Transverse colon (tissue), 4 donors: ENCODE results near the gene CYB561.

Experiments used
- POLR2A ChIP-seq: fragments of 450-650 bp; IDR thresholded peaks from one replicate; pipeline ENCODE4 v1.6.1; 2016; ENCODE audit warnings: antibody characterized with exemption, mild to moderate bottlenecking, moderate library complexity
- POLR2AphosphoS5 ChIP-seq, 3 donors: sonication (generic); formaldehyde crosslinking; IDR thresholded peaks; one replicate each; pipeline ENCODE4 v1.6.1; 2016; ENCODE audit warnings: antibody characterized with exemption in 3 of 3
- TF ChIP-seq, protein P1 (sequence below), 5 experiments: fragments of 200-600 bp in 3 of 5; fragments of 450-650 bp in 2 of 5; sonication (generic) in 3 of 5; IDR thresholded peaks; 1 replicate in 2 of 5; 2 replicates in 3 of 5; pipeline ENCODE4 v1.5.1; 2016 to 2017; ENCODE audit warnings: antibody characterized with exemption in 5 of 5, inconsistent platforms in 3 of 5, mild to moderate bottlenecking in 2 of 5, moderate library complexity in 1 of 5

DNA sequence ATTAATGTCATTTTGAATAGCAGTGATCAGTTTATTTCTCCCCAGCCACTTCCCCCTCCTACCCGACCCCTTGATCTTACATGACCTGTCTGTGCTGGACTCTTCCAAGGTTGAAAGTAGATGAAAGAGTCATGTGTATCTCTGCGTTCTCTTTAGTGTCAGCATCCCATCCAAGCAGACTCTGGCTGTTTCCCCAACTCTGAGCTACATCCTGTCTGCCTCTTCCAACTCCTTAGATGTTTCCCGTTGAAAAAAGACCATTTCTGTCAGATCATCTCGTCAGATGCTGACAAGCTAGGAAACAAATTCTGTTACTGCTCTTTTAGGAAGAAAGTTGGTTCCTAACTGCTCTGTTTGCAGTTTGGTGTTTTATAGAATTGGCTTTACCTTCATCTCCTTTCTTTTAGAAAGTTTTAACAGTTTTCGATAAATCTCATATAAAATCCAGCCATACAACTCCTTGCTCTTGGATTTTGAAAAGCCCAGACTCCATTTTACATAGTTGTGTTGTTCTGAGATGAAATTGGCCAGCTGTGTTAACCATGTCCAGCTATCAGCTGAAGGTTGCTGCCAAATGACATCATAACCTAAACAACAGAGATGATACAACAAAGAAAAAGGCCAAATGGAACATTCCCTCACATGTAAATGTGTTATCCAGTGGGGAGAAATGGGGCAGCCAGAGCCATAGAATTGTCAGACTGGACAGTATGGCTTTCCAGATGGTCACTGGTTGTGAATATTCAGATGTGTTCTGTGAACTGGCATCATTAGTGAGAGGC is 43.5 kb downstream of the CYB561 start:
- TF ChIP-seq POLR2A (no peak), POLR2AphosphoS5 (IDR thresholded peaks at IDR 0.05) (no peak)
- TF ChIP-seq, protein P1, sequence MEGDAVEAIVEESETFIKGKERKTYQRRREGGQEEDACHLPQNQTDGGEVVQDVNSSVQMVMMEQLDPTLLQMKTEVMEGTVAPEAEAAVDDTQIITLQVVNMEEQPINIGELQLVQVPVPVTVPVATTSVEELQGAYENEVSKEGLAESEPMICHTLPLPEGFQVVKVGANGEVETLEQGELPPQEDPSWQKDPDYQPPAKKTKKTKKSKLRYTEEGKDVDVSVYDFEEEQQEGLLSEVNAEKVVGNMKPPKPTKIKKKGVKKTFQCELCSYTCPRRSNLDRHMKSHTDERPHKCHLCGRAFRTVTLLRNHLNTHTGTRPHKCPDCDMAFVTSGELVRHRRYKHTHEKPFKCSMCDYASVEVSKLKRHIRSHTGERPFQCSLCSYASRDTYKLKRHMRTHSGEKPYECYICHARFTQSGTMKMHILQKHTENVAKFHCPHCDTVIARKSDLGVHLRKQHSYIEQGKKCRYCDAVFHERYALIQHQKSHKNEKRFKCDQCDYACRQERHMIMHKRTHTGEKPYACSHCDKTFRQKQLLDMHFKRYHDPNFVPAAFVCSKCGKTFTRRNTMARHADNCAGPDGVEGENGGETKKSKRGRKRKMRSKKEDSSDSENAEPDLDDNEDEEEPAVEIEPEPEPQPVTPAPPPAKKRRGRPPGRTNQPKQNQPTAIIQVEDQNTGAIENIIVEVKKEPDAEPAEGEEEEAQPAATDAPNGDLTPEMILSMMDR (IDR thresholded peaks at IDR 0.05), result no peak
